GM06990 (cell line): ENCODE results near the gene GTPBP1.
A peak's percentile ranks its signal among the peaks of the same experiment; 100 is the strongest.

ENCODE experiments used
- DNase-seq: peaks from one replicate; pipeline ENCODE4 v3.0.0-alpha.2; 2011; ENCODE audit not compliant: insufficient read length; ENCODE audit errors: extremely low read depth
- H3K27me3 ChIP-seq: replicated peaks from 2 replicates; pipeline ENCODE4 v1.6.0; 2011; ENCODE audit warnings: low read length; ENCODE audit not compliant: control insufficient read depth, insufficient read depth
- H3K36me3 ChIP-seq: 2 replicates; pipeline ENCODE4 v1.5.1; 2011; ENCODE audit warnings: low read length; ENCODE audit not compliant: control insufficient read depth, insufficient read depth
- H3K4me3 ChIP-seq: replicated peaks from 2 replicates; pipeline ENCODE4 v1.5.1; 2011; ENCODE audit warnings: low read depth, mild to moderate bottlenecking, control low read depth, low read length
- CTCF ChIP-seq: IDR thresholded peaks from 2 replicates; pipeline ENCODE4 v1.5.1; 2011; ENCODE audit warnings: low read length, control low read depth, mild to moderate bottlenecking, inconsistent platforms; ENCODE audit not compliant: insufficient read depth, poor library complexity, severe bottlenecking

The GTPBP1 gene

GRCh38 chr22:38700270-38700788, 5.4 kb upstream of the GTPBP1 start:
- H3K36me3 ChIP-seq = no peaks in the 10 kb centered on the region
- TF ChIP-seq CTCF = no peak
- DNase-seq = no peak
- no peaks in the 10 kb centered on the region for H3K27me3 ChIP-seq
- H3K4me3 ChIP-seq = peak overlapping the region; percentile 84

GRCh38 chr22:38700789-38701628, 4.7 kb upstream of the GTPBP1 start, which contains the start of gene JOSD1:
TSS of gene JOSD1 (minus strand) at chr22:38700943. CDS start at chr22:38699987, 956 bp downstream.
- Histone ChIP-seq H3K27me3 (no peaks in the 10 kb centered on the region), H3K36me3 (no peaks in the 10 kb centered on the region), H3K4me3 (peak within 1 kb of the TSS; percentile 84)
- peak; percentile 96 for DNase-seq
- TF ChIP-seq CTCF = no peak

GRCh38 chr22:38704654-38705234, 1.0 kb upstream of the GTPBP1 start:
- TF ChIP-seq CTCF = no peak
- no peak for DNase-seq

GRCh38 chr22:38706101-38706900, 557 bp downstream of the GTPBP1 start:
- H3K4me3 ChIP-seq = peak overlapping the region; percentile 92
- DNase-seq = no peak
- TF ChIP-seq CTCF = no peak

More at GRCh38 chr22:38704654-38705234, 1.0 kb upstream of the GTPBP1 start:
- Histone ChIP-seq H3K4me3 (peak overlapping the region; percentile 57), H3K27me3 (no peaks in the 10 kb centered on the region), H3K36me3 (peaks cover 2% of the 10 kb centered on the region; the same call in 1 of the 2 replicates)

GRCh38 chr22:38706901-38707195, 1.1 kb downstream of the GTPBP1 start:
- no peak for DNase-seq
- no peak for TF ChIP-seq CTCF
- peak overlapping the region; percentile 92 for H3K4me3 ChIP-seq
- H3K27me3 ChIP-seq = no peaks in the 10 kb centered on the region
- H3K36me3 ChIP-seq = peaks cover 5% of the 10 kb centered on the region; the same call in 1 of the 2 replicates

More at GRCh38 chr22:38706101-38706900, 557 bp downstream of the GTPBP1 start:
- Histone ChIP-seq H3K27me3 (no peaks in the 10 kb centered on the region), H3K36me3 (peaks cover 5% of the 10 kb centered on the region; the same call in 1 of the 2 replicates)
